ENCODE measurements around the gene TRMT10A. TPM values are rescaled to one million over a fixed set of nuclear protein-coding genes. Genes with fewer than 3 reads are reported as not detected.
A peak's percentile ranks its signal among the peaks of the same experiment; 100 is the strongest.

TRMT10A gene
- total RNA-seq, 1 donor from 2014 or later: 3.7 TPM

- ATAC-seq (no peak), DNase-seq (no peak)
- Histone ChIP-seq H3K4me3 (no peak overlapping the region), H3K4me1 (no peaks in the 10 kb centered on the region), H3K27me3 (ENCODE audit: low read depth) (peaks cover 4% of the 10 kb centered on the region), H3K36me3 (no peaks in the 10 kb centered on the region), H3K9me3 (no peaks in the 10 kb centered on the region), H3K27ac (no peak overlapping the region)
- TF ChIP-seq CTCF (IDR thresholded peaks at IDR 0.05): no peak
- intact Hi-C loops (cut with DNase I): no loop called here
Observed at GRCh38 chr4:99529956-99530355, 33.9 kb downstream of the TRMT10A start.

- Histone ChIP-seq H3K4me3 (no peak overlapping the region), H3K4me1 (no peaks in the 10 kb centered on the region), H3K9me3 (no peaks in the 10 kb centered on the region), H3K27ac (no peak overlapping the region), H3K27me3 (ENCODE audit: low read depth) (peaks cover 4% of the 10 kb centered on the region), H3K36me3 (no peaks in the 10 kb centered on the region)
- DNase-seq: no peak
- no peak for ATAC-seq
- TF ChIP-seq CTCF (IDR thresholded peaks at IDR 0.05): no peak
- intact Hi-C loops (cut with DNase I): no loop called here
Observed at GRCh38 chr4:99529228-99529627, 34.6 kb downstream of the TRMT10A start.

DNA sequence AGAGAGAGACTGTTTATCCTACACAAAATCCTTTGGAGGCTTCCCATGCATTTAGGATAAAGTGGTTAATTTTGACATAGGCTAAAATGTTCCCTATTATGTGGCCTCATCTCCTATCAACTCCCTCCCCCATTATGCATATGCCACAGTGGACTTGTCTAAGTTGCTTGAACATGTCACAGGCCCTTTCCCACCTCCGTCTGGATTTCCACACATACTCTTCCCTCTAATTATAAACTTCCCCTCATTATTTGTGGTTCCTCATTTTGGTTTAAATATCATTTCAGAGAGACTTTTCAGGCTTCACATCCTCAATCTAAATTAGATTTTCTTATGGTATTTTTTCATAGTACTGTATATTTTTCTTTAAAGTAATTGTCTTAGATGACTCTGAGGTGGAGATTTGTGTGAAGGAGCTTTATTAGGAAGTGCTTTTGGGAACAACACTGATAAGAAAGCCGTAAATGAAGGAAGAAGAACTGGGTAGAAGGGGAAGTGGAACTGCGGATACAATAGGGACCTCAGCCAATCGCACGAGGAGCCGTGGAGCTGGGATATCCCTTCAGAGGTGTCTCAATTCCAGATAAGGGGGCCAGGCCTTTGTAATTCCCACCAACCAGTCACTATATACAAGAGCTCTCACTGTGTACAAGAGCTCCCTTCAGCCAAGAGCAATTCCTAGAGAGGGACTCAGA lies 45.1 kb downstream of the TRMT10A start:
- Histone ChIP-seq H3K9me3 (no peaks in the 10 kb centered on the region), H3K27me3 (ENCODE audit: low read depth) (no peaks in the 10 kb centered on the region), H3K4me1 (no peaks in the 10 kb centered on the region), H3K27ac (no peak overlapping the region), H3K36me3 (no peaks in the 10 kb centered on the region), H3K4me3 (no peak overlapping the region)
- DNase-seq (no peak), ATAC-seq (peak; percentile 41 to 51)
- intact Hi-C loops (cut with DNase I): no loop called here
- TF ChIP-seq CTCF (IDR thresholded peaks at IDR 0.05): no peak

DNA sequence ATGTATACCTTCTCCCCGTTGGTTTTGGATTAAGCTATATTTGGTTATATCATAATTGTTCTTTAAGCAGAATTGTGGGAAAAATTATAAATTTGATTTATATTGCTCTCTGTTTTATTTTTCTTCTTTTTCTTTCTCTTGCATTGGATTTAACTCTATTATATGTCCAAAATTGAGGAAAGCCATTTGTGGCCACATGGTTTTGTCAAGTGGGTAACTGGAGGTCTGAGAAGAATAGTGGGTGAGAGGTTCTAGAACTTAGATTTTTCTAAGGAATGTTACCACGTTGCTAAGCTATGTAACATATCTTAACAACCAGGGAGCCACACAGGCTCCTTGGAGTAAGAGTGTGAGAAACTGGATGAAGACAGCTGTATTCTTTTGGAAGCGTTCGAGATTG lies 53.1 kb downstream of the TRMT10A start, which contains the start of gene C4orf17:
Gene C4orf17 (plus strand): TSS at position 301 of the 400 bp plus-strand sequence. CDS start 2,061 bp downstream, outside the sequence.
- Histone ChIP-seq H3K36me3 (no peaks in the 10 kb centered on the region), H3K27ac (no peak within 1 kb of the TSS), H3K9me3 (no peaks in the 10 kb centered on the region), H3K4me3 (no peak within 1 kb of the TSS), H3K4me1 (no peaks in the 10 kb centered on the region), H3K27me3 (ENCODE audit: low read depth) (no peaks in the 10 kb centered on the region)
- TF ChIP-seq CTCF (IDR thresholded peaks at IDR 0.05): no peak
- DNase-seq: no peak
- no peak for ATAC-seq
- intact Hi-C loops (cut with DNase I): no loop called here

DNA sequence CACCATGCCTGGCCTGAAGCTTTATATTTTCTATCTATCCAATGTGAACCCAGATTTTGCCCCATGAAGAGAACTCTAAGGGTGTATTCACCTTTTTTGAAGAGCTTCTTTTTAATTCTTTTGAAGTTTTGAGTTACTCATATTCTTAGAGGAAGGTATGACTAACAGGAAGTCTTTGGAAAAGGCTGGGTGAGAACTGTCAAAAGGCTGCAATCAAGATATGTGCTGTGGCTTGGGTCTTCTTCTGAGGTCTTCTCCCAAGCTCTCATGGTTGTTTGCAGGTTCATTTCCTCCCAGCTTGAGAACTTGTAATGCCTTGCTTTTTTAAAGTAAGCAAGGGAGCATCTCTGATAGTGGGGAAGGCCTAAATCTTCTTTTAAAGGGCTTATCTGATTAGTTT lies 56.1 kb downstream of the TRMT10A start:
- DNase-seq: no peak
- intact Hi-C loops (cut with DNase I): no loop called here
- TF ChIP-seq CTCF (IDR thresholded peaks at IDR 0.05): no peak

More for the DNA sequence above, 56.1 kb downstream of the TRMT10A start:
- Histone ChIP-seq H3K4me1 (no peaks in the 10 kb centered on the region), H3K27me3 (ENCODE audit: low read depth) (no peaks in the 10 kb centered on the region), H3K4me3 (no peak overlapping the region), H3K9me3 (no peaks in the 10 kb centered on the region), H3K27ac (no peak overlapping the region), H3K36me3 (no peaks in the 10 kb centered on the region)
- ATAC-seq: no peak

Measured in lower lobe of right lung (tissue), 2 donors.